Activated CD8-positive, alpha-beta memory T cell treated with anti-CD3 and anti-CD28 coated beads for 48 hours (primary cell): ENCODE results near the gene PNMA3.
"Not testable (repeated sequence)": the region's sequence is repeated elsewhere in the genome, so short reads cannot be mapped to it uniquely, and the experiment has no call there.

ENCODE experiments used
- DNase-seq, 3 experiments: peaks; one replicate each; pipeline ENCODE4 v3.0.0-alpha.2; 2020; ENCODE audit warnings: low read depth in 2 of 3, low spot score in 2 of 3

Gene PNMA3

GRCh38 chrX:153055871-153056749 is at the start of gene PNMA3:
PNMA3 (plus strand) TSS chrX:153056470; CDS start chrX:153057056, 586 bp downstream.
- no peak for DNase-seq

GRCh38 chrX:153017174-153017573 is 39.1 kb upstream of the PNMA3 start:
- not testable (repeated sequence) for DNase-seq

- no peak for DNase-seq
Observed at GRCh38 chrX:153019166-153019565, 37.1 kb upstream of the PNMA3 start.

- not testable (repeated sequence) for DNase-seq
Observed at GRCh38 chrX:153026501-153026900, 29.8 kb upstream of the PNMA3 start.

- not testable (repeated sequence) for DNase-seq
Observed at GRCh38 chrX:153028487-153028886, 27.8 kb upstream of the PNMA3 start.

GRCh38 chrX:153029162-153029561 is 27.1 kb upstream of the PNMA3 start:
- DNase-seq, result no peak

- no peak for DNase-seq
Observed at GRCh38 chrX:153029875-153030274, 26.4 kb upstream of the PNMA3 start.

GRCh38 chrX:153030801-153031200 is 25.5 kb upstream of the PNMA3 start:
- DNase-seq, result no peak

- DNase-seq, result peak; percentile 30 to 48 (median 38)
Observed at GRCh38 chrX:153032397-153033118, 23.7 kb upstream of the PNMA3 start.

- DNase-seq, result no peak
Observed at GRCh38 chrX:153049093-153049492, 7.2 kb upstream of the PNMA3 start.

- DNase-seq, result no peak
Observed at GRCh38 chrX:153052534-153052933, 3.7 kb upstream of the PNMA3 start.

- DNase-seq, result no peak
Observed at GRCh38 chrX:153057281-153057680, 1.0 kb downstream of the PNMA3 start.

- no peak for DNase-seq
Observed at GRCh38 chrX:153059191-153060094, 3.2 kb downstream of the PNMA3 start.

GRCh38 chrX:153060095-153060445 is 3.8 kb downstream of the PNMA3 start:
- DNase-seq, result no peak

- no peak for DNase-seq
Observed at GRCh38 chrX:153061732-153062131, 5.5 kb downstream of the PNMA3 start.

GRCh38 chrX:153063315-153063714 is 7.0 kb downstream of the PNMA3 start:
- DNase-seq, result no peak

- no peak for DNase-seq
Observed at GRCh38 chrX:153064061-153064460, 7.8 kb downstream of the PNMA3 start.

- no peak for DNase-seq
Observed at GRCh38 chrX:153065389-153065788, 9.1 kb downstream of the PNMA3 start.

- not testable (repeated sequence) for DNase-seq
Observed at GRCh38 chrX:153066402-153066801, 10.1 kb downstream of the PNMA3 start.

GRCh38 chrX:153071909-153072583 is 15.8 kb downstream of the PNMA3 start, which contains the start of gene PNMA6A:
PNMA6A (plus strand) TSS chrX:153072454; CDS start chrX:153073063, 609 bp downstream.
- not testable (repeated sequence) for DNase-seq

GRCh38 chrX:153073331-153073730 is 17.1 kb downstream of the PNMA3 start:
- DNase-seq, result not testable (repeated sequence)
